GM12878 (cell line): Measurements from ENCODE around the gene SNRNP200.

Experiments
- ATF2 ChIP-seq: IDR thresholded peaks from 2 replicates; pipeline ENCODE4 v1.6.1; 2012; ENCODE audit warnings: low read length, inconsistent platforms
- BRCA1 ChIP-seq: IDR thresholded peaks from 2 replicates; pipeline ENCODE4 v1.6.1; 2011; ENCODE audit warnings: low read depth, low read length, improper control_type of control experiment
- CTCF ChIP-seq, 3 experiments: IDR thresholded peaks in 2 of 3; conservative IDR thresholded peaks in 1 of 3; 2 replicates each; pipeline ENCODE4 v1.5.1; 2011; ENCODE audit warnings: low read depth in 3 of 3, low read length in 3 of 3, mild to moderate bottlenecking in 3 of 3, control low read depth in 2 of 3, moderate library complexity in 2 of 3, inconsistent platforms in 1 of 3, mixed read lengths in 1 of 3; ENCODE audit not compliant: control insufficient read depth in 2 of 3, insufficient read depth in 1 of 3; ENCODE audit errors: extremely low read depth in 1 of 3
- EP300 ChIP-seq, 2 experiments: fragments of 150-350 bp in 1 of 2; IDR thresholded peaks; 2 replicates each; pipeline ENCODE4 v1.6.1; 2011 to 2012; ENCODE audit warnings: low read depth in 2 of 2, low read length in 2 of 2, borderline replicate concordance in 1 of 2, improper control_type of control experiment in 1 of 2, inconsistent platforms in 1 of 2; ENCODE audit not compliant: control insufficient read depth in 1 of 2
- MXI1 ChIP-seq: fragments of 150-350 bp; IDR thresholded peaks from 2 replicates; pipeline ENCODE4 v1.6.1; 2011; ENCODE audit warnings: low read depth, mild to moderate bottlenecking, inconsistent platforms, low read length, improper control_type of control experiment
- MYC ChIP-seq: IDR thresholded peaks from 2 replicates; pipeline ENCODE4 v1.6.1; 2011; ENCODE audit warnings: mild to moderate bottlenecking, low read length, moderate library complexity, inconsistent platforms; ENCODE audit not compliant: insufficient read depth, insufficient replicate concordance, insufficient read length, severe bottlenecking
- RAD21 ChIP-seq: IDR thresholded peaks from 2 replicates; pipeline ENCODE4 v1.6.1; 2011; ENCODE audit warnings: mild to moderate bottlenecking, low read depth, low read length, moderate library complexity; ENCODE audit not compliant: insufficient read depth
- RBBP5 ChIP-seq: fragments of 200-600 bp; sonication (generic); conservative IDR thresholded peaks from 2 replicates; pipeline ENCODE4 v1.6.1; 2016
- REST ChIP-seq: IDR thresholded peaks from 2 replicates; pipeline ENCODE4 v1.6.1; 2012; ENCODE audit warnings: mild to moderate bottlenecking, low read depth, low read length
- SUZ12 ChIP-seq: fragments of 200-600 bp; sonication (generic); IDR thresholded peaks from one replicate; pipeline ENCODE4 v1.6.1; 2018; ENCODE audit warnings: antibody characterized with exemption, mild to moderate bottlenecking; ENCODE audit not compliant: unreplicated experiment
- TAF1 ChIP-seq: IDR thresholded peaks from 2 replicates; pipeline ENCODE4 v1.6.1; 2011; ENCODE audit warnings: mild to moderate bottlenecking, low read depth, low read length, borderline replicate concordance
- TARDBP ChIP-seq: IDR thresholded peaks from 2 replicates; pipeline ENCODE4 v1.6.1; 2016; ENCODE audit warnings: borderline replicate concordance
- TF ChIP-seq, protein P1 (sequence below): fragments of 450-650 bp; formaldehyde crosslinking; IDR thresholded peaks from 2 replicates; pipeline ENCODE4 v1.5.0; 2022; ENCODE audit warnings: mild to moderate bottlenecking, missing genetic modification characterization
- TF ChIP-seq, protein P2 (sequence below): IDR thresholded peaks from 2 replicates; pipeline ENCODE4 v1.6.1; 2011; ENCODE audit warnings: low read depth, mild to moderate bottlenecking, low read length, moderate library complexity, borderline replicate concordance; ENCODE audit errors: extremely low read depth

GRCh38 chr2:96261328-96262003 is 43.9 kb downstream of the SNRNP200 start:
- no peak for TF ChIP-seq MYC
- TF ChIP-seq, protein P1, sequence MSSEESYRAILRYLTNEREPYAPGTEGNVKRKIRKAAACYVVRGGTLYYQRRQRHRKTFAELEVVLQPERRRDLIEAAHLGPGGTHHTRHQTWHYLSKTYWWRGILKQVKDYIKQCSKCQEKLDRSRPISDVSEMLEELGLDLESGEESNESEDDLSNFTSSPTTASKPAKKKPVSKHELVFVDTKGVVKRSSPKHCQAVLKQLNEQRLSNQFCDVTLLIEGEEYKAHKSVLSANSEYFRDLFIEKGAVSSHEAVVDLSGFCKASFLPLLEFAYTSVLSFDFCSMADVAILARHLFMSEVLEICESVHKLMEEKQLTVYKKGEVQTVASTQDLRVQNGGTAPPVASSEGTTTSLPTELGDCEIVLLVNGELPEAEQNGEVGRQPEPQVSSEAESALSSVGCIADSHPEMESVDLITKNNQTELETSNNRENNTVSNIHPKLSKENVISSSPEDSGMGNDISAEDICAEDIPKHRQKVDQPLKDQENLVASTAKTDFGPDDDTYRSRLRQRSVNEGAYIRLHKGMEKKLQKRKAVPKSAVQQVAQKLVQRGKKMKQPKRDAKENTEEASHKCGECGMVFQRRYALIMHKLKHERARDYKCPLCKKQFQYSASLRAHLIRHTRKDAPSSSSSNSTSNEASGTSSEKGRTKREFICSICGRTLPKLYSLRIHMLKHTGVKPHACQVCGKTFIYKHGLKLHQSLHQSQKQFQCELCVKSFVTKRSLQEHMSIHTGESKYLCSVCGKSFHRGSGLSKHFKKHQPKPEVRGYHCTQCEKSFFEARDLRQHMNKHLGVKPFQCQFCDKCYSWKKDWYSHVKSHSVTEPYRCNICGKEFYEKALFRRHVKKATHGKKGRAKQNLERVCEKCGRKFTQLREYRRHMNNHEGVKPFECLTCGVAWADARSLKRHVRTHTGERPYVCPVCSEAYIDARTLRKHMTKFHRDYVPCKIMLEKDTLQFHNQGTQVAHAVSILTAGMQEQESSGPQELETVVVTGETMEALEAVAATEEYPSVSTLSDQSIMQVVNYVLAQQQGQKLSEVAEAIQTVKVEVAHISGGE (CRISPR knock-in tag) = no peak
- TF ChIP-seq SUZ12 = no peak
- TF ChIP-seq CTCF (IDR thresholded peaks at IDR 0.05 in 2 of 3, conservative IDR thresholded peaks at IDR 0.05 in 1 of 3; ENCODE audit: control insufficient read depth in 2 of 3, extremely low read depth in 1 of 3, insufficient read depth in 1 of 3, low read depth in 3 of 3, low read length in 3 of 3) = no peak
- TF ChIP-seq, protein P2, sequence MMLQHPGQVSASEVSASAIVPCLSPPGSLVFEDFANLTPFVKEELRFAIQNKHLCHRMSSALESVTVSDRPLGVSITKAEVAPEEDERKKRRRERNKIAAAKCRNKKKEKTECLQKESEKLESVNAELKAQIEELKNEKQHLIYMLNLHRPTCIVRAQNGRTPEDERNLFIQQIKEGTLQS = no peak
- no peak for TF ChIP-seq BRCA1
- no peak for TF ChIP-seq RAD21
- no peak for TF ChIP-seq ATF2
- TF ChIP-seq TAF1 = no peak
- no peak for TF ChIP-seq EP300 (IDR thresholded peaks at IDR 0.05; ENCODE audit: borderline replicate concordance in 1 of 2, control insufficient read depth in 1 of 2, low read depth in 2 of 2, low read length in 2 of 2)
- no peak for TF ChIP-seq REST
- TF ChIP-seq TARDBP = no peak
- TF ChIP-seq MXI1 = no peak
- no peak for TF ChIP-seq RBBP5
